HG03039 (cell line): ENCODE results near the gene CDK2AP2.
"Not testable (repeated sequence)": the region's sequence is repeated elsewhere in the genome, so short reads cannot be mapped to it uniquely, and the experiment has no call there.

Source experiments
- ATAC-seq: cut with Tn5 transposase; IDR thresholded peaks from one replicate; pipeline ENCODE4 v1.9.1; 2021; ENCODE audit warnings: mild to moderate bottlenecking, moderate library complexity; ENCODE audit not compliant: unreplicated experiment

Gene CDK2AP2

DNA sequence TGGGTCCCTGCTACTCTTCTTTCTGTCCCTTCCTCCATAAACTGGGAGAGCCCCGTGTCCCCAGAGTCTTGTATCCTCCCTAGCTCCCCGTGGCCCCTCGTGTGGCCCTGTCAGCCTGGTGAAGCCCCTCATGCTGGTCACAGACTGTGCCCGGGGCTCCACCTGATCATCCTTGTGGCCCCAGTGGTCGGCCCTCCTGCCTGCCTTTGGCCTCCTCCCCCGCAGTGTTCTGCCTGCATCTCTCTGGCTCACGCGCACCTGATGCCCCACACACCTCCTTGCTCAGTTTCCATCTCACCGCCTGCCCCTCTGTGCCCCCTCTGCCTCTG is 16.5 kb upstream of the CDK2AP2 start:
- no peak for ATAC-seq

GRCh38 chr11:67523556-67524479 is 15.9 kb upstream of the CDK2AP2 start:
- ATAC-seq, result no peak

- ATAC-seq, result no peak
These were observed 15.0 kb upstream of the CDK2AP2 start, which contains the start of gene CABP2 for GRCh38 chr11:67522844-67523555. Gene CABP2, minus strand, starts transcription at chr11:67523446. Its CDS starts 120 bp downstream, at chr11:67523326.

- no peak for ATAC-seq
These were observed 14.4 kb upstream of the CDK2AP2 start for GRCh38 chr11:67522338-67522737.

- no peak for ATAC-seq
These were observed 14.0 kb upstream of the CDK2AP2 start for GRCh38 chr11:67521924-67522323.

DNA sequence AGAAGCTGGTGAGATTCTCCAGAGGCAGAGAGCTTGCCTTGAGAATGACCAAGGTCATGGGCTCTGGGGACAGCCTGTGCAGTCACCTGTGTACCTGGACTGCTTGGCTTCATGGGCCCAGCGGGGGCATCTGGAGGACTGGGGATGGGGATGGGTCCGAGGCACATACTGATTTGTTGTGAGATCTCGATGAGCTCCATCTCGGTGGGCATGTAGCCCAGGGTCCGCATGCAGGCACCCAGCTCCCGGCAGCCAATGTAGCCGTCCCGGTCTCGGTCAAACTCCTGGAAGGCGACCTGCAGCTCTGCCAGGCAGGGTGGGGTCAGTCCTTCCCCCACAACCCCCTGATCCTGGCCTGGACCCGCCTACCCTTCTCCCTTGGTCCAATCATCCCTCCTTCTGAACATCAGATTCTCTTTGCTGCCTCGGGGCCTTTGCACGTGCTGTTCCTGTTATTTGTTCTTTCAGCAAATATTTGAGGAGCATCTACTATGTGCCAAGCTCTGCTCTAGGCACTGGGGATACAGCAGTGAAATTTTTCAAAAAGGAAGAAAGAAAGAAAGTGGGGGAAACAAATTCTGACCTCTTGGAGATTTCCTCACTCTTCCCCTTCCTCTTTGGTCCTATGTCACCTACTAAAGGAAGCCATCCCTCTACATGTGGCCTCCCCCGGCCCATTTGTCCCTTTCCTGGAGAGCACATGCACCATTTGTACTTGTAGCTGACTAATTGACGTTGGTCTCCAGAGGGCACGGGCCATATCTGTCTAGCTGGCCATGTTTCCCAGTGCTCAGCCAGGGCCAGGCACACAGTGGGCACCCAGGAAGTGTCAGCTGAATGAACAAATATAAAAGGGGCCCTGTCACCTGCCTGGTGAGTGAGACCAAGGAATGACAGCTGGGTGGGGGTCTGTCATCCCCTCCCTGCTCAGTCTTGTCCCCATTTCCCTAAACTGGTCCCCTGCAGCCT is 13.2 kb upstream of the CDK2AP2 start:
- ATAC-seq, result no peak

- ATAC-seq, result no peak
These were observed 11.8 kb upstream of the CDK2AP2 start for GRCh38 chr11:67519726-67520125.

DNA sequence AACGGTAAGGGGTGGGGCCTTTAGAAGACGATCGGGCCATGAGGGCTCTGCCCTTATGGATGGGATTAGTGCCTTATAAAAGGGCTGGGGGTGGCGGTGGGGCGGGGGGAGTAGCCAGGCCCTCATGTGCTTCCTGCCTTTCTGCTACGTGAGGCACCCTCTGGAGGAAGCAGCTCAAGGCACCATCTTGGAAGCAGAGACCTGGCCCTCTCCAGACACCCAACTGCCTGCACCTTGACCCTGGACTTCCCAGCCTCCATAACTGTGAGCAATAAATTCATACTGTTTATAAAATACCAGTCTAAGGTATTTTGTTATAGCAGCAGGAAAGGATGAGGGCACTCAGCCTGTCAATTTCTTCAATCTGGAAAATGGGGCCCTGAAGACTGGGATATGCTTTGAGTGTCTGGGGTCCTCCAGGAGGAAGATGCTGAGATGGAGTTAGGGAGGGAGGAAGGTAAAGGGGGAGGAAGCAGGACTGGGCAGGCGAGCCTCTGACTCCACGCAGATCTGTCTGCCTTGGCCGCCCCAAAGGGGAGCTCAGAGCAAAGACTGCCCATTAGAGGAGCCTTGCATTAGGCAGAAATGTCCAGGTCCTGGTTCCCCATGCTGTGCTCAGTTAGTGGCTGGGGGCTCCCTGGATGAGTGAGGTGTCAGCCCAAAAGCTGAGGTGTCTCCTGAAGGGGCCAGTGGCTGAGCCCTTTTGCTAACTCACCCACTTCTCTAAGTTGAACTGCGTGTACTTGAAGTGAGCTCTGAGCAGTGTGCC is 10.0 kb upstream of the CDK2AP2 start:
- ATAC-seq, result no peak

GRCh38 chr11:67516806-67517205 is 8.8 kb upstream of the CDK2AP2 start:
- no peak for ATAC-seq

DNA sequence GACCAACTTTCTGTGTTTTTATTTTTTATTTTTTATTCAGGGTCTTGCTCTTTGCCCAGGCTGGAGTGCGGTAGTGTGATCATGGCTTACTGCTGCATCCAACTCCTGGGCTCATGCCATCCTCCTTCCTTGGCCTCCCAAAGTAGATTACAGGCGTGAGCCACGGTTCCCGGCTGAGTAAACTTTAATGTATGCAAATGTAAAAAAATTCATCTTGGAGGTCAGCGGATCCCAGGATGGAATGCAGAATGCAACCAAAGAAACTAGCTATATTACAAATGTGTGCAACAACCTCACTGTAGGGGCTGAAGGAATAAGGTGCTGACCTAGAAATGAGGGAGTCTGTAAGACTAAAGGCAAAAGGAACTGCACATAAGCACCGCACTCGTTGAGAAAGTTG is 6.2 kb upstream of the CDK2AP2 start:
- ATAC-seq, result no peak

- not testable (repeated sequence) for ATAC-seq
These were observed 3.6 kb upstream of the CDK2AP2 start for GRCh38 chr11:67511558-67511957.

- no peak for ATAC-seq
These were observed 2.0 kb upstream of the CDK2AP2 start for GRCh38 chr11:67510023-67510345.

GRCh38 chr11:67508486-67509121 is 642 bp upstream of the CDK2AP2 start:
- ATAC-seq, result peak; percentile 35

GRCh38 chr11:67507242-67507863 is 609 bp downstream of the CDK2AP2 start:
- no peak for ATAC-seq

- no peak for ATAC-seq
These were observed 1.4 kb downstream of the CDK2AP2 start for GRCh38 chr11:67506426-67507051.

GRCh38 chr11:67505605-67506396 is 2.2 kb downstream of the CDK2AP2 start:
- no peak for ATAC-seq

GRCh38 chr11:67504950-67505581 is 2.9 kb downstream of the CDK2AP2 start, which contains the start of gene PITPNM1:
Gene PITPNM1, minus strand, starts transcription at chr11:67505363. Its CDS starts 1,183 bp downstream, at chr11:67504180.
- ATAC-seq, result no peak
